ENCODE data around the gene KIFC1.
A peak's percentile ranks its signal among the peaks of the same experiment; 100 is the strongest.

KIFC1 gene

DNA sequence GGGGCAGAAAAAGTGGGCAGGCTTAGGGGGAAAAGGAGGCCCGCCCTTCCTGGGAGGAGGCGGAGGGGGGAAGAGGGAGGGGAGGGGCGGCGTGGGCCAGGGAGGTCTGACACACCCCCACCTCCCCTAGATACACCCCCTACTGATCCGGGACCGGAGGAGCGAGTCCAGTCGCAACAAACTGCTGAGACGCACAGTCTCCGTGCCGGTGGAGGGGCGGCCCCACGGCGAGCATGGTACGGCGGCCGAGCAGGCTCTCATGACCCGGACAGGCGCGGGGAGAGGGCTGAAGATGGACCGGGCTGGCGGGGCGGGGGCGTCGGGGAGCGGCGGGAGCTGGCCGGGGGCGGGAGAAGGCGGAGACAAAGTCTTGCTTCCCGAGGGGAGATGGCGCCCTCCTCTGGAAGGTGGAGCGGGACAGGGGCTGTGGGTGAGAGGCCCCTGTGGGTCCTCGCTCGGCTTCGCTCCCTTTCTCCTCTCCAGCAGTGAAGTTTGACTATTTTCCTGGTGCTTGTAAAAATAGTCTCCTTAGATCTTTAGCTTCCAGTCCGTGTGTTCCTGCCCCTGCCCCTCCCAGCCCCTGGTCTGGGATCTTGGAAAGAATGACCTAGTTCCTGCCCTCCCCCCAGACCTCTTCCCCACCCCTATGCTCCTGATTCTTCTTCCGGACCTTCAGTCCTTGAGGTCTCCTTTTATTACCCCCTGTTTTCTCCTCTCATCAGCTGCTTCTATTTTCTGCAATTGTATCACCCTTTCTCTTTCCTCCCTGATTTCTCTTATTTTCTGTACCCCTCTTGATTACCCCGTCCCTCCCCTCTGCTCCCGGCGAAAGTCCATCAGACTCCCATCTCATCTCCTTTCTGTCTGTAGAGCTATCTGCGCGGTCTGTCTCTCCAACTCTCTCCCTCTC is 34.3 kb downstream of the KIFC1 start:
- peak overlapping the region; percentile 50 for H3K4me3 ChIP-seq (ENCODE audit: low read depth, low read length)
- peak; percentile 39 for DNase-seq (ENCODE audit: low read depth)
- peak; percentile 63 for TF ChIP-seq CTCF (IDR thresholded peaks at IDR 0.05; ENCODE audit: low read depth, low read length, missing control alignments)

DNA sequence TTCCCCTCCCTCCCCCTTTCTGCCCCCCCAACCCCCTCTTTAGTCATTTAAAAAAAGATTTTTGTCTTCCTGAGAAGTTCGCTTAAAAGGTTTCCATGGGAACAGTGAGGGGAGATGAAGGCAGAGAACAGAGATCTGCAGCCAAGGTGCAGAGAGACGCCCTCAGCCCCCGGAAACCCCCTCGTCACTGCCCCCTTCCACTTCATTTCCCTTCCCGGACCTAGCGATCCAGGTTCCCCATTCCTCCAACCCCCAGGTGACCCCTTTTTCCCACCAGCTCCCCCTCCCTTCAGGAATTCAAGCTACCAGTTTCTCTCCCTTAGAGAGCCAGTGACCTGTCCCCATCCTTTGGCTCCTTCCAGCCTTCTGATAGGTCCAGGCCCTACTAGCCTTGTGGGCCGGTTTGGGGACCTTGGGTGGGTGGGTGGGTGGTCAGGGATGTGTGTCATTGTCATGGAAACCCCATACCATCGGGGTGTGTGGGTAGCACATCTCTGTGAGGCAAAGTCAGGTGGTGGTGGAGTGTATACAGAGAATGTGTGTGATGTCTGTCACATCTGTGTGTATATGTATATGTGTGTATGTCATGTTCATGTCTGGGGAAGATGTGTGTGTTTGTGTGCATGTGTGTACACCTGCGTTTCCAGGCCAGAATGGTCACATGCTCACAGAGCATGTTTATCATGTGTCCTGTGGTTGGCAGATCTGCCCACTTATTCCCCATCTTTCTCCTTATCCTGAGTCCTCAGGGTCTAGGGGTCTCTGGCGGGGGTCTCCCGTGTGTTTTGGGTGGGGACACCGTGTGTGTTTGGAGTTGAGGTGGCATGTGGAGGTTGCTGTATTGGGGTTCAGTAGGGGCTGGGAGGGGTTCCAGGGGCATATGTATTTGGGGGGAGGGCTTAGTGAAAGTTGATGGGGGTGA is 35.2 kb downstream of the KIFC1 start:
- no peak for TF ChIP-seq CTCF (IDR thresholded peaks at IDR 0.05; ENCODE audit: low read depth, low read length, missing control alignments)
- no peak for DNase-seq (ENCODE audit: low read depth)
- peak overlapping the region; percentile 60 for H3K4me3 ChIP-seq (ENCODE audit: low read depth, low read length)

GRCh38 chr6:33427585-33428223 is 36.1 kb downstream of the KIFC1 start:
- TF ChIP-seq CTCF (IDR thresholded peaks at IDR 0.05; ENCODE audit: low read depth, low read length, missing control alignments) = peak; percentile 7
- H3K4me3 ChIP-seq (ENCODE audit: low read depth, low read length) = peak overlapping the region; percentile 60
- DNase-seq (ENCODE audit: low read depth) = no peak

- peak overlapping the region; percentile 50 for H3K4me3 ChIP-seq (ENCODE audit: low read depth, low read length)
- TF ChIP-seq CTCF (IDR thresholded peaks at IDR 0.05; ENCODE audit: low read depth, low read length, missing control alignments) = peak; percentile 63
- DNase-seq (ENCODE audit: low read depth) = no peak
Measured at GRCh38 chr6:33428224-33428965, 36.8 kb downstream of the KIFC1 start.

DNA sequence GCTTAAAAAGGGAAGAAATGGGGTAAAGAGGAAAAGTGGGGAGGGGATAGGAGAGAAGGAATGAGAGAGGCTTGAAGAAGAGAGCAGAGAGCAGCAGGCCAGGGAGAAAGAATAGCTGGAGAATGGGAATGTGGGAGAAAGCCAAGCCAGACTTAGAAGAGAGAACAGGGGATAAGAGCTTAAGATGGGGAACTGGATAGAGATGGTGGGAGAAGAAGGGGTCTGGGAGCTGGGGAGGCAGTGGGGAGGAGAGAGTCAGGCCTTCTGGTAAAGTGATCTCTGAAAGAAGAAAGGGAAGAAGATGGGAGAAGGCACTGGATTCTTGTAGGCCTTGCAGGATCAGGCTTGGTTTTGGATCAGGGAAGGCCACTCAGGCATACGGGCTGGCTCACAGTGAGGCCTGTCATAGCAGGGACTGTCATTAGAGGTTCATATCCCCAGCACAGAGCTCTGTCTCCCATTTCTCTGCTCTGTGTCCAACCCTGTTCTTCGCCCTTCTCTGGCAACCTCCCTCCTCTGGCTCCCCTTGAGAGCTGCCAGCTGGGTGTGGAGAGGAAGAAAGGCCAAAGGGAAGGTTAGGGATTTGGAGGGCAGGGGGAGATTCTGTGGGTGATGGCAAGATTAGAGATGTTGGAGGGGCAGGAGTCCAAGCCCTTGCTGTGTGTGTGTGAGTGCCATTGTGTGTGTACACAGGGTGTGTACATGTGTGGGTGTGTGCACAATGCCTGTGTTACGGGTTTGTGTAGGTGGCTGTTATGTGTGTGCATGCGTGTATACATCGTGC is 37.5 kb downstream of the KIFC1 start:
- H3K4me3 ChIP-seq (ENCODE audit: low read depth, low read length) = no peak overlapping the region
- no peak for DNase-seq (ENCODE audit: low read depth)
- TF ChIP-seq CTCF (IDR thresholded peaks at IDR 0.05; ENCODE audit: low read depth, low read length, missing control alignments) = no peak

GRCh38 chr6:33429750-33430052 is 38.1 kb downstream of the KIFC1 start:
- DNase-seq (ENCODE audit: low read depth) = no peak
- H3K4me3 ChIP-seq (ENCODE audit: low read depth, low read length) = no peak overlapping the region
- no peak for TF ChIP-seq CTCF (IDR thresholded peaks at IDR 0.05; ENCODE audit: low read depth, low read length, missing control alignments)
